AG09309 (cell line): ENCODE data around the gene HP1BP3.

Experiments
- DNase-seq: peaks from one replicate; pipeline ENCODE4 v3.0.0-alpha.2; 2010; ENCODE audit warnings: low read depth
- H3K4me3 ChIP-seq: 2 replicates; pipeline ENCODE4 v1.5.1; 2011; ENCODE audit warnings: mild to moderate bottlenecking, low read depth, low read length, moderate library complexity; ENCODE audit not compliant: control insufficient read depth
- CTCF ChIP-seq: IDR thresholded peaks from 2 replicates; pipeline ENCODE4 v1.5.1; 2011; ENCODE audit warnings: mild to moderate bottlenecking, low read depth, low read length, inconsistent platforms; ENCODE audit not compliant: insufficient read depth, control insufficient read depth; ENCODE audit errors: missing control alignments

HP1BP3 gene

GRCh38 chr1:20725189-20726117 lies 61.7 kb downstream of the HP1BP3 start:
- no peak overlapping the region for H3K4me3 ChIP-seq
- DNase-seq: no peak

DNA sequence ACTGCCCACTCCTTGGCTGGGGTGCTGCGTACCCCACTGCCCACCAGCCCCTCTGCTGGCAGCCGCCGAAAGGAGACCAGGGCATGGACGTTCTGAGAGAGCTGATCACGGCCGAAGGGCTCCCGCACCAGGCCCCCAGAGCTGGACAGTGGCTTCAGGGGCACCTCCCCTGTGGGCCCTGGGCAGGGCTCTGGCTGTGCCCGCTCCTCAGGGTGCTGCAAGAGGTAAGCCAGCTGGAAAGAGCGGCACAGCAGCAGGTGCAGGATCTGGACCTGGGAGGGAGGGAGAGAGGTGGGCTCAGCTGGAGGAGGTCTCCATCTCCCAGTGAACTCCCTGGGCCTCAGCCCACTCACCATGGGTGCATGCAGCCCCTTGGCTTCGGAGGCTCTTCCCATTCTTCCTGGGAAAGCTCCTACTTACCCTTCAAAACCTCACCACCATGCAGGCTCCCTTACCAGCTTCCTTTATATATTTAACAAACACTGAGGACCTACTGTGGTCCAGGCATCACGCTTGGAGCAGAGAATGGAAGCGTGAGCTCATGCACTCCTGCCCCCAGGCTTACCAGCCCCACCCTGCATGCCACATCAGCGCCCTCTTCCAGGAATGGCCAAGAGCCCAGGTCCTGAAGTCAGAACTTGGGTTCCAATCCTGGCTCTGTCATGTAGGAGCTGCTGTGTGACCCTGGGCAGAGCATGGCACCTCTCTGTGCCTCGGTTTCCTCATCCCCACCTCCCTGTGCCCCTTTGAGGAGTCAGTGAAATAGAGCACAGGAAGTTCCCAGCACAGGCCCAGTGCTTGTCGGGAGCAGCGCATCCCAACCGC lies 62.5 kb downstream of the HP1BP3 start:
- TF ChIP-seq CTCF: no peak
- no peak for DNase-seq
- no peak overlapping the region for H3K4me3 ChIP-seq

More at GRCh38 chr1:20725189-20726117, 61.7 kb downstream of the HP1BP3 start:
- no peak for TF ChIP-seq CTCF

GRCh38 chr1:20723537-20724363 lies 63.4 kb downstream of the HP1BP3 start:
- no peak overlapping the region for H3K4me3 ChIP-seq
- no peak for DNase-seq
- no peak for TF ChIP-seq CTCF

- TF ChIP-seq CTCF: no peak
- H3K4me3 ChIP-seq: no peak overlapping the region
- DNase-seq: no peak
Measured at GRCh38 chr1:20723159-20723536, 64.0 kb downstream of the HP1BP3 start.

- no peak for DNase-seq
- no peak overlapping the region for H3K4me3 ChIP-seq
- TF ChIP-seq CTCF: no peak
Measured at GRCh38 chr1:20721117-20722061, 65.7 kb downstream of the HP1BP3 start.

GRCh38 chr1:20720631-20721091 lies 66.4 kb downstream of the HP1BP3 start:
- TF ChIP-seq CTCF: no peak
- no peak overlapping the region for H3K4me3 ChIP-seq
- DNase-seq: no peak
